Lower lobe of right lung (tissue), 2 donors: Measurements from ENCODE around the gene VPS72. TPM values are rescaled to one million over a fixed set of nuclear protein-coding genes. Genes with fewer than 3 reads are reported as not detected.
"Not testable (repeated sequence)": the region's sequence is repeated elsewhere in the genome, so short reads cannot be mapped to it uniquely, and the experiment has no call there.

Experiments
- ATAC-seq, 2 donors: fragments of 200-7000 bp; cut with Tn5 transposase; one replicate each; pipeline ENCODE4 v1.9.1; 2020 to 2022; ENCODE audit warnings: mild to moderate bottlenecking in 2 of 2, moderate library complexity in 2 of 2
- DNase-seq: peaks from one replicate; pipeline ENCODE4 v3.0.0-alpha.2; 2020
- H3K27ac ChIP-seq: fragments of 200-600 bp; one replicate; pipeline ENCODE4 v1.8.0; 2022
- H3K27me3 ChIP-seq: fragments of 200-600 bp; one replicate; pipeline ENCODE4 v1.8.0; 2022; ENCODE audit warnings: low read depth
- H3K36me3 ChIP-seq: fragments of 200-600 bp; one replicate; pipeline ENCODE4 v1.8.0; 2022; ENCODE audit warnings: mild to moderate bottlenecking
- H3K4me1 ChIP-seq: fragments of 200-600 bp; one replicate; pipeline ENCODE4 v1.8.0; 2022
- H3K4me3 ChIP-seq: fragments of 200-600 bp; one replicate; pipeline ENCODE4 v1.8.0; 2022; ENCODE audit warnings: mild to moderate bottlenecking
- H3K9me3 ChIP-seq: fragments of 200-600 bp; one replicate; pipeline ENCODE4 v1.8.0; 2022
- intact Hi-C: fragments of 100-400 bp; cut with DNase I; formaldehyde crosslinking; loops from one replicate; pipeline ENCODE4 v1.11.0; 2022
- total RNA-seq: library from RNA; stranded (reverse); fragmentation: NEBNext Ultra II Directional; extraction: Animal tissue kit (Norgen Biotek cat#: 25700); gene quantifications from one replicate; pipeline ENCODE4 v1.2.1, GENCODE V29; 2021
- TF ChIP-seq, protein P1 (sequence below): fragments of 200-600 bp; IDR thresholded peaks from one replicate; pipeline ENCODE4 v1.8.0; 2022; ENCODE audit warnings: antibody characterized with exemption, mild to moderate bottlenecking
- donor health status: DM: no; HTN: yes; CAD: no; lungs with severe emphysema.

VPS72 gene
- total RNA-seq, 1 donor from 2014 or later: 45.3 TPM

- no peak overlapping the region for H3K4me3 ChIP-seq
- no peaks in the 10 kb centered on the region for H3K36me3 ChIP-seq
- TF ChIP-seq, protein P1, sequence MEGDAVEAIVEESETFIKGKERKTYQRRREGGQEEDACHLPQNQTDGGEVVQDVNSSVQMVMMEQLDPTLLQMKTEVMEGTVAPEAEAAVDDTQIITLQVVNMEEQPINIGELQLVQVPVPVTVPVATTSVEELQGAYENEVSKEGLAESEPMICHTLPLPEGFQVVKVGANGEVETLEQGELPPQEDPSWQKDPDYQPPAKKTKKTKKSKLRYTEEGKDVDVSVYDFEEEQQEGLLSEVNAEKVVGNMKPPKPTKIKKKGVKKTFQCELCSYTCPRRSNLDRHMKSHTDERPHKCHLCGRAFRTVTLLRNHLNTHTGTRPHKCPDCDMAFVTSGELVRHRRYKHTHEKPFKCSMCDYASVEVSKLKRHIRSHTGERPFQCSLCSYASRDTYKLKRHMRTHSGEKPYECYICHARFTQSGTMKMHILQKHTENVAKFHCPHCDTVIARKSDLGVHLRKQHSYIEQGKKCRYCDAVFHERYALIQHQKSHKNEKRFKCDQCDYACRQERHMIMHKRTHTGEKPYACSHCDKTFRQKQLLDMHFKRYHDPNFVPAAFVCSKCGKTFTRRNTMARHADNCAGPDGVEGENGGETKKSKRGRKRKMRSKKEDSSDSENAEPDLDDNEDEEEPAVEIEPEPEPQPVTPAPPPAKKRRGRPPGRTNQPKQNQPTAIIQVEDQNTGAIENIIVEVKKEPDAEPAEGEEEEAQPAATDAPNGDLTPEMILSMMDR: no peak
- DNase-seq (no peak), ATAC-seq (no peak)
- H3K9me3 ChIP-seq: no peaks in the 10 kb centered on the region
- no peak overlapping the region for H3K27ac ChIP-seq
- intact Hi-C loops: no loop called here
- peaks cover 23% of the 10 kb centered on the region for H3K4me1 ChIP-seq
- no peaks in the 10 kb centered on the region for H3K27me3 ChIP-seq
These were observed 3.3 kb upstream of the VPS72 start for GRCh38 chr1:151193304-151193703.

GRCh38 chr1:151192047-151192446 is 2.0 kb upstream of the VPS72 start:
- Histone ChIP-seq H3K9me3 (no peaks in the 10 kb centered on the region), H3K27me3 (no peaks in the 10 kb centered on the region), H3K4me1 (peaks cover 30% of the 10 kb centered on the region), H3K27ac (no peak overlapping the region), H3K36me3 (no peaks in the 10 kb centered on the region), H3K4me3 (no peak overlapping the region)
- intact Hi-C loops: no loop called here
- TF ChIP-seq, protein P1: no peak
- ATAC-seq (no peak), DNase-seq (no peak)

DNA sequence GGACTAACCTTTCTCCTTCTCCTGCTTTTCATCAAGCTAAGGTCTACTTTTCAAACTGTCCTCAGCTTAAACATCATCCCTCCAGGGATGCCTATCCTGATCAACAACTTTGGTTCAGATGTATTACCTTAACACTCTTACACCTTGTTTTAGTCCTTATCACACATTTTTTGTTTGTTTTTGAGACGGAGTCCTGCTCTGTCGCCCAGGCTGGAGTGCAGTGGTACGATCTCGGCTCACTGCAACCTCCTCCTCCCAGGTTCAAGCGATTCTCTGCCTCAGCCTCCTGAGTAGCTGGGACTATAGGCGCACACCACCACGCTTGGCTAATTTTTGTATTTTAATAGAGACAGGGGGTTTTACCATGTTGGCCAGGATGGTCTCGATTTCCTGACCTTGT is 1.3 kb downstream of the VPS72 start:
- H3K27me3 ChIP-seq, H3K27ac ChIP-seq, H3K9me3 ChIP-seq, ATAC-seq, DNase-seq, intact Hi-C loops: not testable (repeated sequence)
- peaks cover 21% of the 10 kb centered on the region for H3K4me1 ChIP-seq
- H3K36me3 ChIP-seq: peaks cover 23% of the 10 kb centered on the region
- peak overlapping the region; percentile 82 for H3K4me3 ChIP-seq

DNA sequence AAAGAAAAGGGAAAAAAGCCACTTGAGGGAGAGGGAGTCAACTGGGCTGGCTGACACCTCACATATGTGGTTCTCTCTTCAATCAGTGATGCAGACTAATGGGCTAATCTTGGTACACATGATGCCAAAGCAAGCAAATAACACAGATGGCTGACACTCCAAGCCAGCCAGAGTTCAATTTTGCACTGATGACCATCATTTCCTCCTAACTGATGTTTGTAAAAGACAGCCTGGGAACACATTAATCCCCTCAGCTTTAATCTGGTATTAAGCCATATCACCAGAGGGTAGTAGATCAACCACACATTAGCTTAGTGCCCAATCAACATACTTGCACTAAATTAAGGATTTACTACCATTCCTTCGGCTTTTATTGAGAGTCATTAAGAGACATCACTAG is 2.8 kb downstream of the VPS72 start:
- H3K36me3 ChIP-seq: peaks cover 37% of the 10 kb centered on the region
- intact Hi-C loops: no loop called here
- no peaks in the 10 kb centered on the region for H3K9me3 ChIP-seq
- ATAC-seq (no peak), DNase-seq (no peak)
- peaks cover 21% of the 10 kb centered on the region for H3K4me1 ChIP-seq
- H3K27ac ChIP-seq: no peak overlapping the region
- no peaks in the 10 kb centered on the region for H3K27me3 ChIP-seq
- H3K4me3 ChIP-seq: no peak overlapping the region
- TF ChIP-seq, protein P1: no peak

- H3K27ac ChIP-seq: no peak overlapping the region
- peaks cover 21% of the 10 kb centered on the region for H3K4me1 ChIP-seq
- ATAC-seq (no peak), DNase-seq (no peak)
- H3K27me3 ChIP-seq: no peaks in the 10 kb centered on the region
- TF ChIP-seq, protein P1: no peak
- peaks cover 67% of the 10 kb centered on the region for H3K36me3 ChIP-seq
- intact Hi-C loops: no loop called here
- H3K9me3 ChIP-seq: no peaks in the 10 kb centered on the region
- H3K4me3 ChIP-seq: no peak overlapping the region
These were observed 5.8 kb downstream of the VPS72 start for GRCh38 chr1:151184211-151184610.

DNA sequence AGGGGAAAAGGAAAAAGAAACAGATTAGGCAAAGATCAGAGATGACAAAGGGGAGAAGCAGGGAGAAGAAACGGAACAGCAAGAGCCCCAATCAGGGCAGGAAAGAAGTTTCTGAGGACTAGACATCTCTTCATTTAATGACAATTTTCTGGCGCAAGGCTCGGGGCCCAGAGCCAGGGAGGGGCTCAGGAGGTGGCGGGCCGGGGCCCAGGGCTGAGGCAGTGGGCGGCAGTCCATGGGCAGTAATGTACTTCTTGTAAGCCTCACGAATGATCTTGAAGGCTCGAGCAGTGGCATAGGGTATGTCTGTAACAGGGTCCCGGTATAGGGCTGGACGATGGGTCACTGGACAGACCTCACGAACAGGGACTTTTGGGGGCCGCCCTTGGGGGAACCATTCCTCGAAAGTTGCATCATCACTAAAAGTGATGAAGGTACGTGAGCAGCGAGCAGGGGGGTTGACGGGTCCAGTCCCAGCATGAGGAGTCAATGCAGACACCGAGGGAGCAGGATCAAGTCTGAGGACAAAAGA is 13.4 kb downstream of the VPS72 start:
- Histone ChIP-seq H3K27me3 (no peaks in the 10 kb centered on the region), H3K4me3 (no peak overlapping the region), H3K27ac (no peak overlapping the region), H3K9me3 (no peaks in the 10 kb centered on the region), H3K36me3 (peaks cover 80% of the 10 kb centered on the region), H3K4me1 (no peaks in the 10 kb centered on the region)
- intact Hi-C loops: no loop called here
- ATAC-seq: no peak
- TF ChIP-seq, protein P1: no peak
- no peak for DNase-seq
